GM18502 (cell line): ENCODE results near the gene STAC2.
"Not testable (repeated sequence)": the region's sequence is repeated elsewhere in the genome, so short reads cannot be mapped to it uniquely, and the experiment has no call there.

Experiments
- ATAC-seq: cut with Tn5 transposase; IDR thresholded peaks from one replicate; pipeline ENCODE4 v1.9.1; 2021; ENCODE audit warnings: mild to moderate bottlenecking; ENCODE audit not compliant: unreplicated experiment, poor library complexity

STAC2 gene

GRCh38 chr17:39193346-39193745, 32.4 kb downstream of the STAC2 start:
- no peak for ATAC-seq

GRCh38 chr17:39192901-39193300, 32.8 kb downstream of the STAC2 start:
- no peak for ATAC-seq

- no peak for ATAC-seq
Measured at GRCh38 chr17:39191750-39192510, 33.8 kb downstream of the STAC2 start.

- ATAC-seq, result no peak
Measured at GRCh38 chr17:39187152-39187830, 38.5 kb downstream of the STAC2 start.

- ATAC-seq, result no peak
Measured at GRCh38 chr17:39186481-39187002, 39.2 kb downstream of the STAC2 start.

- no peak for ATAC-seq
Measured at GRCh38 chr17:39183720-39184119, 42.0 kb downstream of the STAC2 start.

- ATAC-seq, result no peak
Measured at GRCh38 chr17:39183045-39183444, 42.7 kb downstream of the STAC2 start.

GRCh38 chr17:39181303-39181702, 44.4 kb downstream of the STAC2 start:
- no peak for ATAC-seq

GRCh38 chr17:39178536-39178935, 47.2 kb downstream of the STAC2 start:
- ATAC-seq, result no peak

GRCh38 chr17:39177256-39177655, 48.5 kb downstream of the STAC2 start:
- ATAC-seq, result no peak

GRCh38 chr17:39175695-39176093, 50.1 kb downstream of the STAC2 start:
- no peak for ATAC-seq

GRCh38 chr17:39174920-39175694, 50.6 kb downstream of the STAC2 start:
- ATAC-seq, result no peak

- ATAC-seq, result no peak
Measured at GRCh38 chr17:39173526-39174274, 52.0 kb downstream of the STAC2 start.

- ATAC-seq, result no peak
Measured at GRCh38 chr17:39173080-39173479, 52.7 kb downstream of the STAC2 start.

GRCh38 chr17:39171933-39172332, 53.8 kb downstream of the STAC2 start:
- ATAC-seq, result no peak

- no peak for ATAC-seq
Measured at GRCh38 chr17:39170558-39170957, 55.2 kb downstream of the STAC2 start.

GRCh38 chr17:39170109-39170508, 55.6 kb downstream of the STAC2 start:
- ATAC-seq, result no peak

GRCh38 chr17:39169518-39169917, 56.2 kb downstream of the STAC2 start:
- ATAC-seq, result no peak

GRCh38 chr17:39169101-39169500, 56.6 kb downstream of the STAC2 start:
- no peak for ATAC-seq

GRCh38 chr17:39168503-39168902, 57.2 kb downstream of the STAC2 start:
- not testable (repeated sequence) for ATAC-seq
